Measurements from ENCODE around the gene NARF. TPM values are rescaled to one million over a fixed set of nuclear protein-coding genes. Genes with fewer than 3 reads are reported as not detected.
A peak's percentile ranks its signal among the peaks of the same experiment; 100 is the strongest.
"Not testable (repeated sequence)": the region's sequence is repeated elsewhere in the genome, so short reads cannot be mapped to it uniquely, and the experiment has no call there.

Gene NARF
- total and polyA plus RNA-seq, 7 donors = 29.4 to 65.8 (median 41.5) TPM

GRCh38 chr17:82450357-82451106 lies 8.0 kb upstream of the NARF start, which contains the start of gene CYBC1:
Gene CYBC1, minus strand, starts transcription at chr17:82450752. Its CDS starts 1,498 bp downstream, at chr17:82449254.
- DNase-seq = peak; percentile 97
- Histone ChIP-seq H3K9me3 (no peaks in the 10 kb centered on the region), H3K27me3 (no peaks in the 10 kb centered on the region), H3K27ac (peak within 1 kb of the TSS; percentile 88 to 92 (median 90)), H3K4me1 (peaks cover 0 to 25% (median 22%) of the 10 kb centered on the region in 4 donors), H3K36me3 (peaks cover 0 to 11% (median 0%) of the 10 kb centered on the region in 4 donors), H3K4me3 (peak within 1 kb of the TSS; percentile 83 to 87 (median 84))
- intact Hi-C loops (cut with DNase I) = loop anchor here (2.0 to 5.0 kb wide), 2 partner anchors 32 to 153 kb away; partner anchors contain the start of genes HEXD and OGFOD3
- WGBS, 2 donors = 0 to 1% methylated on average over 91 of the region's 91 CpGs
- peak in 2 of 4 donors; percentile 53 to 80 for TF ChIP-seq EP300 (IDR thresholded peaks at IDR 0.05)
- peak; percentile 96 to 98 (median 96) for TF ChIP-seq POLR2AphosphoS5 (IDR thresholded peaks at IDR 0.05)
- peak; percentile 90 to 93 for TF ChIP-seq POLR2A (IDR thresholded peaks at IDR 0.05)
- no peak for TF ChIP-seq CTCF (IDR thresholded peaks at IDR 0.05)

- 97 to 99% methylated on average over 3 of the region's 3 CpGs for WGBS, 2 donors
- H3K27ac ChIP-seq = no peak overlapping the region
These were observed 6.4 kb upstream of the NARF start for GRCh38 chr17:82452162-82452561.

GRCh38 chr17:82453151-82453550 lies 5.4 kb upstream of the NARF start:
- intact Hi-C loops (cut with DNase I) = loop anchor here (5.0 kb wide), 1 partner anchor 156 kb away; no protein-coding TSS in a partner anchor
- 84 to 86% methylated on average over 7 of the region's 7 CpGs for WGBS, 2 donors
- not testable (repeated sequence) for H3K4me3 ChIP-seq, H3K9me3 ChIP-seq, DNase-seq, H3K27ac ChIP-seq, H3K27me3 ChIP-seq, H3K36me3 ChIP-seq
- peaks cover 0 to 32% (median 29%) of the 10 kb centered on the region in 4 donors for H3K4me1 ChIP-seq

More at GRCh38 chr17:82452162-82452561, 6.4 kb upstream of the NARF start:
- Histone ChIP-seq H3K4me1 (peaks cover 0 to 25% (median 23%) of the 10 kb centered on the region in 4 donors), H3K9me3 (no peaks in the 10 kb centered on the region), H3K27me3 (no peaks in the 10 kb centered on the region), H3K4me3 (no peak overlapping the region), H3K36me3 (peaks cover 0 to 7% (median 0%) of the 10 kb centered on the region in 4 donors)
- DNase-seq = no peak
- intact Hi-C loops (cut with DNase I) = loop anchor here (5.0 kb wide), 1 partner anchor 155 kb away; no protein-coding TSS in a partner anchor
- TF ChIP-seq EP300 (IDR thresholded peaks at IDR 0.05) (no peak), POLR2AphosphoS5 (IDR thresholded peaks at IDR 0.05) (no peak), CTCF (IDR thresholded peaks at IDR 0.05) (no peak), POLR2A (IDR thresholded peaks at IDR 0.05) (no peak)

GRCh38 chr17:82453706-82454105 lies 4.8 kb upstream of the NARF start:
- H3K27me3 ChIP-seq, H3K36me3 ChIP-seq, DNase-seq, H3K27ac ChIP-seq, H3K9me3 ChIP-seq, H3K4me3 ChIP-seq: not testable (repeated sequence)
- H3K4me1 ChIP-seq = peaks cover 0 to 32% (median 29%) of the 10 kb centered on the region in 4 donors
- WGBS, 2 donors = 94 to 98% methylated on average over 21 of the region's 21 CpGs
- intact Hi-C loops (cut with DNase I) = loop anchor here (5.0 kb wide), 1 partner anchor 156 kb away; no protein-coding TSS in a partner anchor

- H3K27ac ChIP-seq = peak overlapping the region; percentile 99 to 100 (median 100)
- TF ChIP-seq POLR2A (IDR thresholded peaks at IDR 0.05) (no peak), CTCF (IDR thresholded peaks at IDR 0.05) (no peak), EP300 (IDR thresholded peaks at IDR 0.05) (no peak), POLR2AphosphoS5 (IDR thresholded peaks at IDR 0.05) (no peak)
- H3K4me1 ChIP-seq = peaks cover 0 to 23% (median 19%) of the 10 kb centered on the region in 4 donors
- intact Hi-C loops (cut with DNase I) = loop anchor here (5.0 kb wide), 1 partner anchor 190 kb away; the partner anchor contains the start of gene WDR45B
- DNase-seq = no peak
- H3K4me3 ChIP-seq = peak overlapping the region; percentile 77 to 97 (median 80)
- no peaks in the 10 kb centered on the region for H3K27me3 ChIP-seq
- 47 to 53% methylated on average over 10 of the region's 10 CpGs for WGBS, 2 donors
- H3K9me3 ChIP-seq = no peaks in the 10 kb centered on the region
- peaks cover 10 to 25% (median 17%) of the 10 kb centered on the region in 4 donors for H3K36me3 ChIP-seq
These were observed 1.2 kb upstream of the NARF start for GRCh38 chr17:82457073-82457928.
